Fibroblast of villous mesenchyme (primary cell): Measurements from ENCODE around the gene RIC1. TPM values are rescaled to one million over a fixed set of nuclear protein-coding genes. Genes with fewer than 3 reads are reported as not detected.
A peak's percentile ranks its signal among the peaks of the same experiment; 100 is the strongest.

ENCODE experiments used
- DNase-seq: peaks from one replicate; pipeline ENCODE4 v3.0.0-alpha.2; 2010; ENCODE audit warnings: low read depth
- H3K4me3 ChIP-seq: 2 replicates; pipeline ENCODE4 v1.5.1; 2011; ENCODE audit warnings: low read depth, mild to moderate bottlenecking, low read length
- total RNA-seq: library from RNA; depleted of rRNA; stranded (reverse); fragments of >200 nt; gene quantifications from 2 replicates; pipeline ENCODE4 v1.2.3, GENCODE V29; 2012
- TF ChIP-seq, protein P1 (sequence below): IDR thresholded peaks from 2 replicates; pipeline ENCODE4 v1.5.1; 2012; ENCODE audit warnings: low read depth, mild to moderate bottlenecking, low read length; ENCODE audit not compliant: insufficient read depth

The RIC1 gene
- total RNA-seq, 1 donor, result 71.2 TPM

DNA sequence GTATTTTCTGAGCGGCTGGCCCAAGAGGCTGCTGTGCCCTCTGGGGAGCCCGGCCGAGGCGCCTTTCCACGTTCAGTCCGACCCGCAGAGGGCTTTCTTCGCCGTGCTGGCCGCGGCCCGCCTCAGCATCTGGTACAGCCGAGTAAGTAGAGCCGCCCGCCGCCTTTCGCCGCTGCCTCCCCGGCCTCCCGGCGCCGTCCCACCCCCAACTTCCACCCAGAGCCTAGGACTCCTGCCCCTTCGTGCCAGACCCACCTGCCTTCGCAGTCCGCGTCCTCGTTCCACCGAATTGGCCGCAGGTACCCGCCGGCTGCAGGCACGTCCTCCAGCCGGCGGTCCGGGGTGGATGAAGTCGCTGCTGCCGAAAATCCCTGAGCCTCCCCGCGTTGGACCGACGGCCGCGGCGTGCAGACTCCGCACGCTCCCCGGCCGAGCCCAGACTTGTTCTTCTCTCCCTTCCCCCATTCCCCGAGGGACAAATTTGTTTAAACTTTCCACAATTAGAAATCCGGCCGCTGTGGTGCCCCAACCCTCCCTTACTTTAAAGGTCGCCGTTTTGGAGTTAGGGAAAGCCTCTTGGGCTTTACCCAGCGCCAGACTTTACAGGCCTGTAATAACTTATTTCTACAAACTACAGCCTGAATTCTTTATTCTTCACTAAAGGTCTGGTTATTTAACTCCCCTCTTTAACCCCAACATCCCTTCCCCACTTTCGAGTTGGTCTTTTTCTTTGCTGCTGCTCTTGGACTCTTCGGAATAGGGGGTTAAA lies 589 bp downstream of the RIC1 start:
- H3K4me3 ChIP-seq, result peak overlapping the region; percentile 89
- TF ChIP-seq, protein P1, sequence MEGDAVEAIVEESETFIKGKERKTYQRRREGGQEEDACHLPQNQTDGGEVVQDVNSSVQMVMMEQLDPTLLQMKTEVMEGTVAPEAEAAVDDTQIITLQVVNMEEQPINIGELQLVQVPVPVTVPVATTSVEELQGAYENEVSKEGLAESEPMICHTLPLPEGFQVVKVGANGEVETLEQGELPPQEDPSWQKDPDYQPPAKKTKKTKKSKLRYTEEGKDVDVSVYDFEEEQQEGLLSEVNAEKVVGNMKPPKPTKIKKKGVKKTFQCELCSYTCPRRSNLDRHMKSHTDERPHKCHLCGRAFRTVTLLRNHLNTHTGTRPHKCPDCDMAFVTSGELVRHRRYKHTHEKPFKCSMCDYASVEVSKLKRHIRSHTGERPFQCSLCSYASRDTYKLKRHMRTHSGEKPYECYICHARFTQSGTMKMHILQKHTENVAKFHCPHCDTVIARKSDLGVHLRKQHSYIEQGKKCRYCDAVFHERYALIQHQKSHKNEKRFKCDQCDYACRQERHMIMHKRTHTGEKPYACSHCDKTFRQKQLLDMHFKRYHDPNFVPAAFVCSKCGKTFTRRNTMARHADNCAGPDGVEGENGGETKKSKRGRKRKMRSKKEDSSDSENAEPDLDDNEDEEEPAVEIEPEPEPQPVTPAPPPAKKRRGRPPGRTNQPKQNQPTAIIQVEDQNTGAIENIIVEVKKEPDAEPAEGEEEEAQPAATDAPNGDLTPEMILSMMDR, result no peak
- peak; percentile 36 for DNase-seq

DNA sequence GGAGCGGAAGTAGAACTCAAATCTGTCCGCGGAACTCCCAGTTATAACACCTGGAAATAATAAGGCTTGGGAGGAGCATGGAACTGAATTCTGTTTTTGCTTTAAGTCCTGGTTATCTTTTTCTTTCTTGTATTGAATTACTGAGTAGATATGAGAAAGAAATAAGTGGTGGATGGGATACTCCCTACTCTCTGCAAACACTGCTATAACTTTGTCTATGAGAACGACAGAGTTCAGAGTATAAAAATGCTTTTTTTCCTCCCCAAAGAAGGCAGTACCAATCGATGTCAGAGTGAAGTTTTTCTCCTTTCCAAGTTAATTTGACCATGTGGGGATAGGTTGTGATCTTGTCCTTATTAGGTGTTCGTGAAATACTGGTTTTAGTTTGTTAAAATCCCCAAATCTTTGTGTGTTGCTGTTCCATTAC lies 1.2 kb downstream of the RIC1 start:
- peak; percentile 56 for DNase-seq
- peak overlapping the region; percentile 89 for H3K4me3 ChIP-seq
- TF ChIP-seq, protein P1, result no peak

DNA sequence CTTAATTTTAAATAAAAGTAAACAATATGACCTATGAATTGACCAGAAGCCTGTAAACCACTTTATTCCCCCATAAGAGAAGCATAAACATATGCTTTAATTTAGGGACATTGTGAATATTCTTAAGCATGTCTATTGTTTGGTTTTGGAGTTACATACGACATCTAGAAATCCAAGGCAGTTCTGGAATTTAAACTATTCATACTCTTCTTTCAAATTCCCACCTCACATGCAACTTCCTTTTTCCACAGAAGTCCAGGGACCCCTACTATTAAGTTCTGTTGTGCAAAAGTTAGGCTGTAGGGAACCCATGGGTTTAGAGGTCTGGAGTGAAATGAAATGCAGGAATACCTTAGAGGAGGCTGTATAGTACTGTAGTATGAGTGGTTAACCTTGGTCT lies 2.1 kb downstream of the RIC1 start:
- DNase-seq, result no peak
- TF ChIP-seq, protein P1, result no peak
- H3K4me3 ChIP-seq, result peak overlapping the region; percentile 89

DNA sequence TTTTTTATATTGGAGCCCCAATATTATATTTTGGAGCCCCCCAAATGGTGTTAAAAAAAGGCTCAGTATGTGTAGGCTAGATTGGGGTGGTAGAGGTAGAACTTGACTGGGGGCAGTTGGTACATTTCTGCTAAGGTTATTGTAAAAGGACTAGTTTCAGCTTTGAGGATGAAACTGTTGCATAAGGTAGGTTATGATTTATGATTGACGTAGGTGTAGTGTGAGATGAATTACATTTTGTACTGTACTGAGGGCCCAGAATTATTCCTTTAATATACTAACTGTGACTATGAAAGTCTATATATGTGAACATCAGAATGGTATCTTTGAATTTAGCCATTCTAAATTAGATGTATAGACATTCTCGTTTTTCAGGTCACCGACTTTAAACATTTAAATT lies 3.6 kb downstream of the RIC1 start:
- no peak overlapping the region for H3K4me3 ChIP-seq
- DNase-seq, result no peak
- TF ChIP-seq, protein P1, result no peak

DNA sequence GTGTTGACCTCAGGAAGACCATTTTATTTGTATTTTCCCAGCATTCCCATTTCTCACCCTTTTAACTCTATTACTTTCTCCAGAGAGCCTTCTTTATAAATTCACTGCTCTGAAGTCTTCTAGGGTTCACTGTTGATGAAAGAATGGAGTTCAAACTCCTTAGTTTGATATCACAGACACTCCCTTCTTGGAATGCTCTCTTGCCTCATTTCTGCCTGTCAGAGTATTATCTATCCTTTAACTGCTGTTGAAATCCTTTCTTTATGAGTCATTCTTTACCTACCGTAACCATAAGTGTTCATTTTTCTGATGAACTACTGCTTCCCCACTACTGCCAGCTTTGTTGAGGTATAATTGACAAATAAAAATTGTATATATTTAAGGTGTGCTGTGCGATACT lies 4.3 kb downstream of the RIC1 start:
- no peak overlapping the region for H3K4me3 ChIP-seq
- TF ChIP-seq, protein P1, result no peak
- DNase-seq, result peak; percentile 53

DNA sequence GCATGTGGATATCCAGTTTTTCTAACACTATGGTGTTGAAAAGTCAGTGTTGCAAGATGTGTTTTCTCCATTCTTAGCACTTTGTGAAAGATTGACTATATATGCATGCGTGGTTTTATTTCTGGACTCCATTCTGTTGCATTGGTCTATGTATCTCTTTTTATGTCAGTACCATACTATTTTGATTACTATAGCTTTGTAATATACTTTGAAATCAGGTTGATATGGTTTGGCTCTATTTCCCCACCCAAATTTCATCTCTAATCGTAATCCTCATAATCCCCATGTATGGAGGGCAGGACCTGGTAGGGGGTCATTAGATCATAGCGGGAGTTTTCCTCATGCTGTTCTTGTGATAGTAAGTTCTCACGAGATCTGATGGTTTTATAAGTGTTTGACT lies 6.5 kb downstream of the RIC1 start:
- DNase-seq, result no peak
- H3K4me3 ChIP-seq, result no peak overlapping the region
- TF ChIP-seq, protein P1, result no peak

DNA sequence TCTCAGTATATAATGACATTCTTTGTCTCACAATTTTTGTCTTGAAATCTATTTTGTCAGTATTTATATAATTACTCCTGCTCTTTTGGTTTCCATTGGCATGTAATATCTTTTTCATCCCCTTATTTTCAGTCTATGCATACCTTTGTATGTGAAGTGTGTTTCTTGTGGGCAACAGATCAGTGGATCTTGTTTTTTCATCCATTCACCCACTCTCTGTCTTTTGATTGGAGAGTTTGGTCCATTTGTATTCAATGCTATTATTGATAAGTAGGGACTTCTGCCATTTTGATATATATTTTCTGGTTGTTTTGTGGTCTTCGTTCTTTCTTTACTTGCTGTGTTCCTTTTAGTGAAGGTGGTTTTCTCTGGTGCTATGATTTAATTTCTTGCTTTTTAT lies 10.9 kb downstream of the RIC1 start:
- H3K4me3 ChIP-seq, result no peak overlapping the region
- DNase-seq, result no peak
- TF ChIP-seq, protein P1, result no peak
